Fibroblast of lung (primary cell): ENCODE data around the gene INTS11. TPM values are rescaled to one million over a fixed set of nuclear protein-coding genes. Genes with fewer than 3 reads are reported as not detected.

Experiments
- DNase-seq, 2 donors: peaks; one replicate each; pipeline versions ENCODE4 v3.0.0 to v3.0.0-alpha.2; 2010; ENCODE audit warnings: low read depth in 2 of 2
- H2AFZ ChIP-seq: 2 replicates; pipeline ENCODE4 v1.5.1; 2012; ENCODE audit warnings: low read length, control low read depth, inconsistent platforms
- H3K27ac ChIP-seq: 2 replicates; pipeline ENCODE4 v1.5.1; 2011; ENCODE audit warnings: low read length, control low read depth; ENCODE audit not compliant: insufficient read depth
- H3K27me3 ChIP-seq: 2 replicates; pipeline ENCODE4 v1.5.1; 2011; ENCODE audit warnings: mild to moderate bottlenecking, low read length; ENCODE audit not compliant: control insufficient read depth, insufficient read depth
- H3K36me3 ChIP-seq: 2 replicates; pipeline ENCODE4 v1.5.1; 2011; ENCODE audit warnings: low read length; ENCODE audit not compliant: control insufficient read depth, insufficient read depth
- H3K4me1 ChIP-seq: 2 replicates; pipeline ENCODE4 v1.5.1; 2011; ENCODE audit warnings: low read length; ENCODE audit not compliant: control insufficient read depth, insufficient read depth; ENCODE audit errors: extremely low read depth
- H3K4me2 ChIP-seq: 2 replicates; pipeline ENCODE4 v1.5.1; 2011; ENCODE audit warnings: low read length, control low read depth; ENCODE audit not compliant: insufficient read depth; ENCODE audit errors: extremely low read depth
- H3K4me3 ChIP-seq, 4 experiments: fragments of 200-600 bp in 1 of 4; sonication (generic) in 1 of 4; replicated peaks in 1 of 4; 2 replicates each; pipeline ENCODE4 v1.5.1; 2011 to 2016; ENCODE audit warnings: low read length in 4 of 4, low read depth in 3 of 4, mild to moderate bottlenecking in 3 of 4, control low read depth in 2 of 4, inconsistent platforms in 1 of 4, mixed read lengths in 1 of 4; ENCODE audit not compliant: insufficient read depth in 1 of 4; ENCODE audit errors: control extremely low read depth in 1 of 4
- H3K79me2 ChIP-seq: 2 replicates; pipeline ENCODE4 v1.5.1; 2012; ENCODE audit warnings: mild to moderate bottlenecking, low read length, inconsistent platforms; ENCODE audit not compliant: control insufficient read depth, insufficient read depth
- H3K9ac ChIP-seq: 2 replicates; pipeline ENCODE4 v1.5.1; 2011; ENCODE audit warnings: mild to moderate bottlenecking, low read length, control low read depth; ENCODE audit not compliant: insufficient read depth
- H3K9me3 ChIP-seq: 2 replicates; pipeline ENCODE4 v1.5.1; 2012; ENCODE audit warnings: low read depth, low read length; ENCODE audit not compliant: control insufficient read depth, insufficient read depth
- H4K20me1 ChIP-seq: 2 replicates; pipeline ENCODE4 v1.5.1; 2011; ENCODE audit warnings: low read length; ENCODE audit not compliant: control insufficient read depth, insufficient read depth; ENCODE audit errors: extremely low read depth
- EZH2 ChIP-seq: IDR thresholded peaks from 2 replicates; pipeline ENCODE4 v1.5.1; 2012; ENCODE audit warnings: low read length, control low read depth, mild to moderate bottlenecking; ENCODE audit errors: missing control alignments
- polyA plus RNA-seq, 2 donors: library from polyadenylated mRNA; depleted of rRNA in 1 of 2; stranded (reverse) in 1 of 2; unstranded in 1 of 2; fragments of >200 nt; gene quantifications; 2 replicates each; pipeline ENCODE4 v1.2.1, GENCODE V29; 2011 to 2012; ENCODE audit warnings: missing spikeins in 1 of 2
- total RNA-seq: library from RNA; depleted of rRNA; stranded (reverse); fragments of >200 nt; gene quantifications from 2 replicates; pipeline ENCODE4 v1.2.1, GENCODE V29; 2014
- TF ChIP-seq, protein P1 (sequence below), 2 donors: IDR thresholded peaks in 1 of 2; conservative IDR thresholded peaks in 1 of 2; 1 replicate in 1 of 2; 2 replicates in 1 of 2; pipeline ENCODE4 v1.5.1; 2011 to 2012; ENCODE audit warnings: low read length in 2 of 2, control low read depth in 1 of 2, inconsistent platforms in 1 of 2, low read depth in 1 of 2, mild to moderate bottlenecking in 1 of 2

The INTS11 gene
- total and polyA plus RNA-seq, 2 donors (not counting 1 experiment from before 2014, with no cell fraction given), result 44.1 to 69.2 TPM

DNA sequence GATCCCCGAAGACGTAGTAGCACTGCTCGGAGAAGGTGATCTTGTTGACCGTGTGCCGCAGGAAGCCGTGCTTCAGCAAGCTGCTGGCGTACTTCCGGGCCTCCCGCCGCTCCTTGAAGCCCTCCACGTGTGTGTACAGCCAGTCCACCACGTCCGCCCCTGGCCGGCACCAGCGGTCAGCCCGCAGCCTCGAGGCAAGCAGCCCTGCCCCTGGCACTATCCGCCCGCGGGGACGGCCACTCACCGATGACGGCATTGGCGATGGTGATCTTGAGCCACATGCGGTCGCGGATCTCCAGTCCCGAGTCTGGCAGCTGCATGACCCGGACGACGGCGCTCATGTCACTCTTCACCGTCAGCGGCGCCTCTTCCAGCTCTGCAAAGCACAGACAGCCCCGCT lies 13.8 kb upstream of the INTS11 start:
- Histone ChIP-seq H3K36me3 (peaks cover 34% of the 10 kb centered on the region), H3K79me2 (peaks cover 24% of the 10 kb centered on the region), H3K4me1 (no peaks in the 10 kb centered on the region), H3K9me3 (no peaks in the 10 kb centered on the region), H3K27ac (no peak overlapping the region), H3K27me3 (no peaks in the 10 kb centered on the region), H2AFZ (no peak overlapping the region), H3K4me3 (no peak overlapping the region), H3K9ac (no peak overlapping the region), H3K4me2 (no peak overlapping the region), H4K20me1 (no peaks in the 10 kb centered on the region)
- DNase-seq, result no peak
- TF ChIP-seq, protein P1, sequence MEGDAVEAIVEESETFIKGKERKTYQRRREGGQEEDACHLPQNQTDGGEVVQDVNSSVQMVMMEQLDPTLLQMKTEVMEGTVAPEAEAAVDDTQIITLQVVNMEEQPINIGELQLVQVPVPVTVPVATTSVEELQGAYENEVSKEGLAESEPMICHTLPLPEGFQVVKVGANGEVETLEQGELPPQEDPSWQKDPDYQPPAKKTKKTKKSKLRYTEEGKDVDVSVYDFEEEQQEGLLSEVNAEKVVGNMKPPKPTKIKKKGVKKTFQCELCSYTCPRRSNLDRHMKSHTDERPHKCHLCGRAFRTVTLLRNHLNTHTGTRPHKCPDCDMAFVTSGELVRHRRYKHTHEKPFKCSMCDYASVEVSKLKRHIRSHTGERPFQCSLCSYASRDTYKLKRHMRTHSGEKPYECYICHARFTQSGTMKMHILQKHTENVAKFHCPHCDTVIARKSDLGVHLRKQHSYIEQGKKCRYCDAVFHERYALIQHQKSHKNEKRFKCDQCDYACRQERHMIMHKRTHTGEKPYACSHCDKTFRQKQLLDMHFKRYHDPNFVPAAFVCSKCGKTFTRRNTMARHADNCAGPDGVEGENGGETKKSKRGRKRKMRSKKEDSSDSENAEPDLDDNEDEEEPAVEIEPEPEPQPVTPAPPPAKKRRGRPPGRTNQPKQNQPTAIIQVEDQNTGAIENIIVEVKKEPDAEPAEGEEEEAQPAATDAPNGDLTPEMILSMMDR (conservative IDR thresholded peaks at IDR 0.05 in 1 of 2, IDR thresholded peaks at IDR 0.05 in 1 of 2; ENCODE audit: low read depth in 1 of 2, low read length in 2 of 2), result no peak
- TF ChIP-seq EZH2, result no peak

DNA sequence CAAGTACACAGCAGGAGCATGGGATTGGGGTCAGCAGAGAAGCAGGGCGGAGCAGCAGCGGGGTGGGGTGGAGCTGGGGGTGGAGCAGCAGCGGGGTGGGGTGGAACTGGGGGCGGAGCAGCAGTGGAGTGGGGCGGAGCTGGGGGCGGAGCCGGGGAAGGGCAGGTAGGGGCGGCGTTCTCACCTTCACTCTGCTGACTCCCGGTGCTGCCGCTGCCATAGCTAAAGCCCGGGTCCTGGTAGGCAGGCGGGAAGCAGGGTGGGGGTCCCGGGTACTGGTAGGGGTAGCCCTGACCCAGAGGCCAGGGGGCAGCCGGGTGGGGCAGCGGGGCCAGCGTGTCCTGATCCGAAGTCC lies 13.3 kb upstream of the INTS11 start:
- peaks cover 19% of the 10 kb centered on the region for H3K79me2 ChIP-seq
- peaks cover 34% of the 10 kb centered on the region for H3K36me3 ChIP-seq
- H3K4me2 ChIP-seq, result no peak overlapping the region
- no peak overlapping the region for H2AFZ ChIP-seq
- no peak for DNase-seq
- H3K9ac ChIP-seq, result no peak overlapping the region
- no peaks in the 10 kb centered on the region for H4K20me1 ChIP-seq
- no peaks in the 10 kb centered on the region for H3K9me3 ChIP-seq
- TF ChIP-seq, protein P1 (conservative IDR thresholded peaks at IDR 0.05 in 1 of 2, IDR thresholded peaks at IDR 0.05 in 1 of 2; ENCODE audit: low read depth in 1 of 2, low read length in 2 of 2), result no peak
- no peak for TF ChIP-seq EZH2
- H3K4me3 ChIP-seq, result no peak overlapping the region
- H3K27me3 ChIP-seq, result no peaks in the 10 kb centered on the region
- no peaks in the 10 kb centered on the region for H3K4me1 ChIP-seq
- H3K27ac ChIP-seq, result no peak overlapping the region

DNA sequence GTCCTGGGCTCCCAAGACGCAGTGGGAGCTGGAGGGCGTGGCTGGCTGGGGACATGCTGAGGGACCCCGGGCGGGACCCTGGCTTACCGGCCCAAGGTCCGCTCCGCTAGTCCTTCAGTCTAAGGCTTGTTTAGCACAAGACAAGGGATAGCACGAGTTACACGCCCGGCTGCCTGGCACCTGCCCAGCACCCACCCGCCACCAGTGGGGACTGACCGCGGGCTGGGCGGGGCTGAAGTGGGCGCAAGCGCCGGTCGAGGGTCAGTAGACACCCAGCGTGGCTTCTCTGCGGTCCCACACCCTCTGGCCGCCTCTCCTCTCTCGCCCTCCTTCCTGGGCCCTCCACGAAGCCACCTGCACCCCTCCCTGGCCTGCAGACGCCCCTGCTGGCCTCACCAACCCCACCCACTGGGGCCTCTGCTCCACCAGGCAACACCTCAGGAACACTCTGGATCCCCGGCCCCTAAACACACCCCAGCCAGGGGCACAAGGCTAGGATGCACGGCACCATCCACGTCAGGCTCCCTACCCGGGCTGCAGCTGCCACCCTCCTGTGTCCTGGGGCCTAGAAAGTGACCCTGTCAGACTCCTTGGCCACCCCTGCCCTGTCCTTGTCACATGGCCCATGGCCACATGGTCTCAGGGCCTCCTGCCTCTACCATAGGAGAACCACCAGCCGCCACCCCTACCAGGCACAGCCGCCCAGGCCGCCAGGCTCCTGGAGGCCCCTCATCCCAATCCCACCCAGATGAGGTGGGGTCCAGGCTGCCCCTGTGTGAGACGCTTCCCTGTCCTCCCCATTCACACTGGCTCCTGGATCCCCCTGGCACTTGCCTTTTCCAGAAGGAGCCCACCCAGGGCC lies 12.7 kb upstream of the INTS11 start:
- Histone ChIP-seq H3K36me3 (peaks cover 37% of the 10 kb centered on the region), H3K4me3 (no peak overlapping the region), H3K9me3 (no peaks in the 10 kb centered on the region), H3K79me2 (peaks cover 13% of the 10 kb centered on the region), H3K9ac (no peak overlapping the region), H4K20me1 (no peaks in the 10 kb centered on the region), H3K27me3 (no peaks in the 10 kb centered on the region), H3K4me1 (no peaks in the 10 kb centered on the region), H3K27ac (no peak overlapping the region), H3K4me2 (no peak overlapping the region), H2AFZ (no peak overlapping the region)
- TF ChIP-seq EZH2, result no peak
- TF ChIP-seq, protein P1 (conservative IDR thresholded peaks at IDR 0.05 in 1 of 2, IDR thresholded peaks at IDR 0.05 in 1 of 2; ENCODE audit: low read depth in 1 of 2, low read length in 2 of 2), result no peak
- DNase-seq, result no peak
